Stomach smooth muscle (tissue), 2 donors: Measurements from ENCODE around the gene VRK1.
A peak's percentile ranks its signal among the peaks of the same experiment; 100 is the strongest.

Experiments
- H3K27ac ChIP-seq: one replicate; pipeline ENCODE4 v1.7.0; 2013; ENCODE audit warnings: mild to moderate bottlenecking, low read length, inconsistent platforms
- H3K27me3 ChIP-seq, 2 donors: one replicate each; pipeline ENCODE4 v1.7.0; 2013; ENCODE audit warnings: low read length in 2 of 2; ENCODE audit not compliant: insufficient read depth in 2 of 2, control insufficient read depth in 1 of 2
- H3K36me3 ChIP-seq, 2 donors: one replicate each; pipeline ENCODE4 v1.7.0; 2013; ENCODE audit warnings: low read length in 2 of 2; ENCODE audit not compliant: control insufficient read depth in 2 of 2, insufficient read depth in 2 of 2
- H3K4me1 ChIP-seq: one replicate; pipeline ENCODE4 v1.7.0; 2013; ENCODE audit warnings: low read length; ENCODE audit not compliant: control insufficient read depth, insufficient read depth
- H3K4me3 ChIP-seq, 2 donors: one replicate each; pipeline ENCODE4 v1.7.0; 2013; ENCODE audit warnings: low read length in 2 of 2
- H3K9ac ChIP-seq, 2 donors: one replicate each; pipeline ENCODE4 v1.7.0; 2013; ENCODE audit warnings: low read length in 2 of 2, mild to moderate bottlenecking in 1 of 2
- H3K9me3 ChIP-seq, 2 donors: one replicate each; pipeline ENCODE4 v1.7.0; 2013; ENCODE audit warnings: low read length in 2 of 2; ENCODE audit not compliant: control insufficient read depth in 2 of 2
- donor health status: healthy.
- donor health status: Pancreatic carcinoma.

The VRK1 gene

GRCh38 chr14:96796851-96797581, at the start of gene VRK1:
VRK1 (plus strand) TSS chr14:96797382; CDS start chr14:96833472, 36,090 bp downstream.
- H3K4me1 ChIP-seq: peaks cover 6% of the 10 kb centered on the region
- peak within 1 kb of the TSS; percentile 58 to 78 for H3K4me3 ChIP-seq
- H3K27me3 ChIP-seq: no peaks in the 10 kb centered on the region
- peak within 1 kb of the TSS; percentile 43 to 55 for H3K9ac ChIP-seq
- no peak within 1 kb of the TSS for H3K27ac ChIP-seq
- H3K9me3 ChIP-seq: no peaks in the 10 kb centered on the region
- no peaks in the 10 kb centered on the region for H3K36me3 ChIP-seq

GRCh38 chr14:96747608-96748007, 49.6 kb upstream of the VRK1 start:
- Histone ChIP-seq H3K9ac (no peak overlapping the region), H3K36me3 (no peaks in the 10 kb centered on the region), H3K9me3 (peaks cover 0 to 4% of the 10 kb centered on the region in 2 donors), H3K27ac (no peak overlapping the region), H3K27me3 (peaks cover 6 to 19% of the 10 kb centered on the region in 2 donors), H3K4me1 (no peaks in the 10 kb centered on the region), H3K4me3 (no peak overlapping the region)

GRCh38 chr14:96748362-96748761, 48.8 kb upstream of the VRK1 start:
- peaks cover 0 to 4% of the 10 kb centered on the region in 2 donors for H3K9me3 ChIP-seq
- peaks cover 6 to 19% of the 10 kb centered on the region in 2 donors for H3K27me3 ChIP-seq
- H3K4me1 ChIP-seq: no peaks in the 10 kb centered on the region
- H3K36me3 ChIP-seq: no peaks in the 10 kb centered on the region
- no peak overlapping the region for H3K27ac ChIP-seq
- H3K9ac ChIP-seq: no peak overlapping the region
- no peak overlapping the region for H3K4me3 ChIP-seq

GRCh38 chr14:96751505-96751904, 45.7 kb upstream of the VRK1 start:
- Histone ChIP-seq H3K9me3 (no peaks in the 10 kb centered on the region), H3K27ac (no peak overlapping the region), H3K4me3 (no peak overlapping the region), H3K9ac (no peak overlapping the region), H3K27me3 (peaks cover 8 to 10% of the 10 kb centered on the region in 2 donors), H3K4me1 (no peaks in the 10 kb centered on the region), H3K36me3 (no peaks in the 10 kb centered on the region)

GRCh38 chr14:96752125-96752524, 45.1 kb upstream of the VRK1 start:
- H3K36me3 ChIP-seq: no peaks in the 10 kb centered on the region
- H3K27ac ChIP-seq: no peak overlapping the region
- H3K27me3 ChIP-seq: peaks cover 8 to 10% of the 10 kb centered on the region in 2 donors
- no peak overlapping the region for H3K4me3 ChIP-seq
- no peaks in the 10 kb centered on the region for H3K4me1 ChIP-seq
- no peaks in the 10 kb centered on the region for H3K9me3 ChIP-seq
- H3K9ac ChIP-seq: no peak overlapping the region

GRCh38 chr14:96752594-96752993, 44.6 kb upstream of the VRK1 start:
- Histone ChIP-seq H3K9ac (no peak overlapping the region), H3K27ac (no peak overlapping the region), H3K9me3 (no peaks in the 10 kb centered on the region), H3K27me3 (peaks cover 11 to 15% of the 10 kb centered on the region in 2 donors), H3K4me3 (no peak overlapping the region), H3K36me3 (no peaks in the 10 kb centered on the region), H3K4me1 (no peaks in the 10 kb centered on the region)

- Histone ChIP-seq H3K4me3 (no peak overlapping the region), H3K9ac (no peak overlapping the region), H3K4me1 (no peaks in the 10 kb centered on the region), H3K27me3 (peaks cover 7 to 12% of the 10 kb centered on the region in 2 donors), H3K9me3 (no peaks in the 10 kb centered on the region), H3K36me3 (no peaks in the 10 kb centered on the region), H3K27ac (no peak overlapping the region)
Observed at GRCh38 chr14:96754162-96754844, 42.9 kb upstream of the VRK1 start.

- H3K36me3 ChIP-seq: no peaks in the 10 kb centered on the region
- H3K9me3 ChIP-seq: no peaks in the 10 kb centered on the region
- H3K4me3 ChIP-seq: no peak overlapping the region
- H3K4me1 ChIP-seq: no peaks in the 10 kb centered on the region
- no peak overlapping the region for H3K27ac ChIP-seq
- no peak overlapping the region for H3K9ac ChIP-seq
- H3K27me3 ChIP-seq: peaks cover 7 to 12% of the 10 kb centered on the region in 2 donors
Observed at GRCh38 chr14:96754845-96755184, 42.4 kb upstream of the VRK1 start.

GRCh38 chr14:96756745-96757144, 40.4 kb upstream of the VRK1 start:
- Histone ChIP-seq H3K4me3 (no peak overlapping the region), H3K9me3 (no peaks in the 10 kb centered on the region)

GRCh38 chr14:96757456-96757855, 39.7 kb upstream of the VRK1 start:
- Histone ChIP-seq H3K27ac (no peak overlapping the region), H3K9me3 (no peaks in the 10 kb centered on the region), H3K27me3 (peaks cover 7 to 9% of the 10 kb centered on the region in 2 donors), H3K4me3 (no peak overlapping the region), H3K9ac (no peak overlapping the region), H3K4me1 (no peaks in the 10 kb centered on the region), H3K36me3 (no peaks in the 10 kb centered on the region)

More at GRCh38 chr14:96756745-96757144, 40.4 kb upstream of the VRK1 start:
- Histone ChIP-seq H3K36me3 (no peaks in the 10 kb centered on the region), H3K27me3 (peaks cover 7 to 9% of the 10 kb centered on the region in 2 donors), H3K4me1 (no peaks in the 10 kb centered on the region), H3K9ac (no peak overlapping the region), H3K27ac (no peak overlapping the region)

- no peaks in the 10 kb centered on the region for H3K9me3 ChIP-seq
- H3K4me1 ChIP-seq: no peaks in the 10 kb centered on the region
- no peak overlapping the region for H3K4me3 ChIP-seq
- H3K27me3 ChIP-seq: peaks cover 5% of the 10 kb centered on the region in 2 donors
- no peak overlapping the region for H3K9ac ChIP-seq
- no peaks in the 10 kb centered on the region for H3K36me3 ChIP-seq
- H3K27ac ChIP-seq: no peak overlapping the region
Observed at GRCh38 chr14:96761066-96761465, 36.1 kb upstream of the VRK1 start.
